SU-DHL-6 (cell line): Measurements from ENCODE around the gene PPP1R37.
A peak's percentile ranks its signal among the peaks of the same experiment; 100 is the strongest.
"Not testable (repeated sequence)": the region's sequence is repeated elsewhere in the genome, so short reads cannot be mapped to it uniquely, and the experiment has no call there.

Experiments
- H2AFZ ChIP-seq: fragments of 200-600 bp; sonication (generic); 2 replicates; pipeline ENCODE4 v1.6.1; 2014; ENCODE audit warnings: low read depth, mild to moderate bottlenecking, moderate library complexity, mixed read lengths, antibody characterized with exemption, low read length; ENCODE audit not compliant: severe bottlenecking
- H3F3A ChIP-seq: fragments of 200-600 bp; shearing (Covaris generic); 2 replicates; pipeline ENCODE4 v1.6.0; 2016; ENCODE audit warnings: antibody characterized with exemption, mild to moderate bottlenecking; ENCODE audit not compliant: insufficient read depth
- H3K27ac ChIP-seq: fragments of 200-600 bp; sonication (generic); 2 replicates; pipeline ENCODE4 v1.5.1; 2016; ENCODE audit warnings: low read depth, mild to moderate bottlenecking, low read length, moderate library complexity, mixed read lengths
- H3K27me3 ChIP-seq: fragments of 200-600 bp; sonication (generic), shearing (Covaris generic); 2 replicates; pipeline ENCODE4 v1.6.0; 2014; ENCODE audit warnings: mild to moderate bottlenecking, low read length
- H3K36me3 ChIP-seq: fragments of 200-600 bp; sonication (generic); 2 replicates; pipeline ENCODE4 v1.6.1; 2014; ENCODE audit warnings: mild to moderate bottlenecking, low read length, mixed read lengths
- H3K4me2 ChIP-seq: fragments of 300-600, 200-600 bp; shearing (Covaris generic), sonication (generic); 2 replicates; pipeline ENCODE4 v1.6.0; 2014; ENCODE audit warnings: low read length, low read depth, mild to moderate bottlenecking; ENCODE audit not compliant: poor library complexity, severe bottlenecking
- H3K4me3 ChIP-seq: fragments of 200-600 bp; sonication (generic); 2 replicates; pipeline ENCODE4 v1.5.1; 2014; ENCODE audit warnings: antibody characterized with exemption, low read length, mild to moderate bottlenecking, mixed read lengths; ENCODE audit not compliant: insufficient read depth, poor library complexity, severe bottlenecking
- H3K79me2 ChIP-seq: fragments of 200-600 bp; sonication (generic); 2 replicates; pipeline ENCODE4 v1.6.1; 2014; ENCODE audit warnings: mild to moderate bottlenecking, low read length, moderate library complexity; ENCODE audit not compliant: insufficient read depth
- H3K9ac ChIP-seq: fragments of 200-600 bp; sonication (generic); 2 replicates; pipeline ENCODE4 v1.7.0; 2014; ENCODE audit warnings: mild to moderate bottlenecking, low read length
- H3K9me2 ChIP-seq: fragments of 200-600 bp; sonication (generic); replicated peaks from 2 replicates; pipeline ENCODE4 v1.6.1; 2014; ENCODE audit warnings: low read length; ENCODE audit not compliant: insufficient read depth
- H3K9me3 ChIP-seq: fragments of 200-600 bp; sonication (generic); 2 replicates; pipeline ENCODE4 v1.6.1; 2014; ENCODE audit warnings: low read length, mixed read lengths; ENCODE audit not compliant: insufficient read depth
- H4K20me1 ChIP-seq: fragments of 200-600 bp; sonication (generic); 2 replicates; pipeline ENCODE4 v1.6.1; 2014; ENCODE audit warnings: low read depth, mild to moderate bottlenecking, antibody characterized with exemption, low read length, moderate library complexity, mixed read lengths
- CTCF ChIP-seq: fragments of 200-600 bp; sonication (generic); IDR thresholded peaks from one replicate; pipeline ENCODE4 v1.5.1; 2017; ENCODE audit warnings: antibody characterized with exemption, mild to moderate bottlenecking, low read length, moderate library complexity; ENCODE audit not compliant: insufficient read depth, poor library complexity, severe bottlenecking
- EZH2phosphoT487 ChIP-seq: fragments of 200-600 bp; sonication (generic), shearing (Covaris generic); conservative IDR thresholded peaks from 2 replicates; pipeline ENCODE4 v1.6.1; 2018; ENCODE audit warnings: mild to moderate bottlenecking, antibody characterized with exemption, low read length, moderate library complexity, mixed read lengths

Gene PPP1R37

DNA sequence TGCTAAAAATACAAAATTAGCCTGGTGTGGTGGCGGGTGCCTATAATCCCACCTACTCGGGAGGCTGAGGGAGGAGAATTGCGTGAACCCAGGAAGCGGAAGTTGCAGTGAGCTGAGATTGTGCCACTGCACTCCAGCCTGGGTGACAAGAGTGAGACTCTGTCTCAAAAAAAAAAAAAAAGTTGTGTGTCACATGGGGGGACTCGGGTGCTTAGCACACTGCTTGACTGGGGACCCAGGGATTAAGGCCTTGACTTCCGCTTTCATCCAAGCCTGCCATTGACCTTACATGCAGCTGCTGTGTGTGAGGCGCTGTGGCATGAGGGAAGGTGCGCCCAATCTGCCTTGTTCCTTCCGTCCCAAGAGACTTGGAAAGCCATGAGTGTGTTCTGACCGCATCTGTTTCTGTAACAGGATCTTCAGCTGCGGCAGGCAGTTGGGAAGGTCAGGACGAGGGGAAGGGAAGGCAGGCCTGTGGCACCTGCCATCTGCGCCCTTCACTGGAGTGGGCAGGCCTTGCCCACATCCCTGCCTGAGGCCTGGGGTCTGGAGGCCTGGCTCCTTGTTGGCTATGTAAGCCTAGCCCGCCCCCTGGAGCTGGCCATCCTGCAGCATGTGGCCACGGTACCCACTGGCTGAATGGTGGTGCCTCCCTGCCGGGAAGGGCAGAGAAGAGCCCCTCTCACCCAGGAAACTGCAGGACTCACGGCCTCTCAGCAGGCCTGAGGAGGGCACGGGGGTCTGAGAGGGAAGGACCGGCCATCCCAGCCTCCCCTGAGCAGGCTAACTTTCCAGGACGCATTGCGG is 23.0 kb downstream of the PPP1R37 start:
- H4K20me1 ChIP-seq, result peaks cover 7% of the 10 kb centered on the region
- no peaks in the 10 kb centered on the region for H3K9me2 ChIP-seq
- H3K9ac ChIP-seq, result no peak overlapping the region
- H3K4me3 ChIP-seq, result no peak overlapping the region
- H3F3A ChIP-seq, result 0 out of 2 replicates have a peak, but pooled peaks cover 7% of the 10 kb centered on the region
- no peak overlapping the region for H3K4me2 ChIP-seq
- no peaks in the 10 kb centered on the region for H3K9me3 ChIP-seq
- TF ChIP-seq CTCF, result no peak
- no peak for TF ChIP-seq EZH2phosphoT487
- no peaks in the 10 kb centered on the region for H3K36me3 ChIP-seq
- no peak overlapping the region for H2AFZ ChIP-seq
- no peaks in the 10 kb centered on the region for H3K27me3 ChIP-seq
- H3K27ac ChIP-seq, result no peak overlapping the region
- peaks cover 53% of the 10 kb centered on the region; the same call in 1 of the 2 replicates for H3K79me2 ChIP-seq

DNA sequence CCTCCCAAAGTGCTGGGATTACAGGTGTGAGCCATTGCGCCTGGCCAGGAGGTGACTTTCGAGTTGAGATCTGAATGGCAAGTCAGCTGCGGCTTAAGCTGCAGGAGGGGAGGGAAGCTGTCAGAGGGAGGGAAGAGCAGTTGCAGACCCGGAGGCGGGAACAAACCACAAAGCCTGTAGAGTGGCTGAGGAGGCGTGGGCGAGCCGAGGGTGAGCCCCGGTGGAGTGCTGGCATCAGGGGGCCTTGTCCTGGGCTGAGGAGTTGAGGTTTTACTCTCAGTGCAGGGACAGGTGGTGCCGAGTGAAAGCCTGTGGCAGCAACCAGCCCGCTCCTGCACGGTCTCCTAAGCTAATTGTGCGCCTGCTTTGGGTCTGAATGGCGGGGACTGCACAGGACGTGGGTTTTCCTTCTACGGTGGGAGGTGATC is 24.2 kb downstream of the PPP1R37 start:
- TF ChIP-seq EZH2phosphoT487, result no peak
- no peak for TF ChIP-seq CTCF
- no peak overlapping the region for H2AFZ ChIP-seq
- H3F3A ChIP-seq, result 0 out of 2 replicates have a peak, but pooled peaks cover 7% of the 10 kb centered on the region
- H3K36me3 ChIP-seq, result no peaks in the 10 kb centered on the region
- H3K9me3 ChIP-seq, result no peaks in the 10 kb centered on the region
- no peak overlapping the region; the same call in 1 of the 2 replicates for H3K27ac ChIP-seq
- H3K4me3 ChIP-seq, result no peak overlapping the region
- no peaks in the 10 kb centered on the region for H3K27me3 ChIP-seq
- H3K9ac ChIP-seq, result no peak overlapping the region
- peaks cover 7% of the 10 kb centered on the region for H4K20me1 ChIP-seq
- H3K4me2 ChIP-seq, result no peak overlapping the region
- H3K9me2 ChIP-seq, result no peaks in the 10 kb centered on the region
- H3K79me2 ChIP-seq, result peaks cover 50% of the 10 kb centered on the region; the same call in 1 of the 2 replicates

GRCh38 chr19:45117671-45118070 is 24.7 kb downstream of the PPP1R37 start:
- Histone ChIP-seq H3F3A (0 out of 2 replicates have a peak, but pooled peaks cover 7% of the 10 kb centered on the region), H2AFZ (no peak overlapping the region), H3K9ac (no peak overlapping the region), H4K20me1 (peaks cover 7% of the 10 kb centered on the region), H3K4me3 (no peak overlapping the region), H3K4me2 (no peak overlapping the region), H3K9me3 (no peaks in the 10 kb centered on the region), H3K79me2 (peaks cover 45% of the 10 kb centered on the region; the same call in 1 of the 2 replicates), H3K27ac (no peak overlapping the region), H3K36me3 (no peaks in the 10 kb centered on the region), H3K27me3 (no peaks in the 10 kb centered on the region), H3K9me2 (no peaks in the 10 kb centered on the region)
- TF ChIP-seq EZH2phosphoT487, result no peak

- H3K79me2 ChIP-seq, result peaks cover 42% of the 10 kb centered on the region; the same call in 1 of the 2 replicates
- H4K20me1 ChIP-seq, result peaks cover 7% of the 10 kb centered on the region
- peak overlapping the region; percentile 48 for H3K27ac ChIP-seq
- no peaks in the 10 kb centered on the region for H3K27me3 ChIP-seq
- H3K4me3 ChIP-seq, result no peak overlapping the region
- TF ChIP-seq CTCF (no peak), EZH2phosphoT487 (no peak)
- no peak overlapping the region for H3K9ac ChIP-seq
- no peaks in the 10 kb centered on the region for H3K36me3 ChIP-seq
- 0 out of 2 replicates have a peak, but pooled peaks cover 7% of the 10 kb centered on the region for H3F3A ChIP-seq
- H3K9me3 ChIP-seq, result no peaks in the 10 kb centered on the region
- no peak overlapping the region for H2AFZ ChIP-seq
- no peaks in the 10 kb centered on the region for H3K9me2 ChIP-seq
- H3K4me2 ChIP-seq, result peak overlapping the region; percentile 24
Measured at GRCh38 chr19:45118106-45118505, 25.1 kb downstream of the PPP1R37 start.

GRCh38 chr19:45118591-45119355 is 25.8 kb downstream of the PPP1R37 start:
- not testable (repeated sequence) for H3K9me3 ChIP-seq, H3K9me2 ChIP-seq, H3K4me3 ChIP-seq, H3F3A ChIP-seq, H2AFZ ChIP-seq, H4K20me1 ChIP-seq, H3K27me3 ChIP-seq, H3K36me3 ChIP-seq
- peaks cover 41% of the 10 kb centered on the region; the same call in 1 of the 2 replicates for H3K79me2 ChIP-seq
- H3K4me2 ChIP-seq, result peak overlapping the region; percentile 24
- H3K9ac ChIP-seq, result 0 out of 2 replicates have a peak overlapping the region, but pooled peaks have one; percentile 12
- peak overlapping the region; percentile 48 for H3K27ac ChIP-seq
